Measurements from ENCODE around the gene MDN1. TPM values are rescaled to one million over a fixed set of nuclear protein-coding genes. Genes with fewer than 3 reads are reported as not detected.
A peak's percentile ranks its signal among the peaks of the same experiment; 100 is the strongest.
"Not testable (repeated sequence)": the region's sequence is repeated elsewhere in the genome, so short reads cannot be mapped to it uniquely, and the experiment has no call there.

Gene MDN1
- total RNA-seq, 1 donor from 2014 or later: 16.8 TPM

- DNase-seq (ENCODE audit: low read depth): peak; percentile 60
Measured at GRCh38 chr6:89640804-89641203, 178.8 kb downstream of the MDN1 start.

GRCh38 chr6:89638320-89639195 is 181.0 kb downstream of the MDN1 start, which contains the start of gene LYRM2:
LYRM2 (minus strand) TSS chr6:89638747; CDS start chr6:89638716, 31 bp downstream.
- FAIRE-seq: no peak
- TF ChIP-seq CTCF (IDR thresholded peaks at IDR 0.05; ENCODE audit: insufficient read depth, low read length, severe bottlenecking): peak; percentile 1

More at GRCh38 chr6:89640804-89641203, 178.8 kb downstream of the MDN1 start:
- H3K4me3 ChIP-seq (ENCODE audit: low read depth, low read length): no peak overlapping the region
- TF ChIP-seq CTCF (IDR thresholded peaks at IDR 0.05; ENCODE audit: insufficient read depth, low read length, severe bottlenecking): no peak
- no peaks in the 10 kb centered on the region for H3K27me3 ChIP-seq (ENCODE audit: control insufficient read depth, insufficient read depth, low read length)
- no peak for FAIRE-seq
- peaks cover 1% of the 10 kb centered on the region for H3K36me3 ChIP-seq (ENCODE audit: control insufficient read depth, insufficient read depth, low read length)

GRCh38 chr6:89637960-89638319 is 181.7 kb downstream of the MDN1 start:
- no peaks in the 10 kb centered on the region for H3K27me3 ChIP-seq (ENCODE audit: control insufficient read depth, insufficient read depth, low read length)
- no peak for TF ChIP-seq CTCF (IDR thresholded peaks at IDR 0.05; ENCODE audit: insufficient read depth, low read length, severe bottlenecking)
- peaks cover 1% of the 10 kb centered on the region for H3K36me3 ChIP-seq (ENCODE audit: control insufficient read depth, insufficient read depth, low read length)
- FAIRE-seq (no peak), DNase-seq (ENCODE audit: low read depth) (no peak)
- peak overlapping the region; percentile 65 for H3K4me3 ChIP-seq (ENCODE audit: low read depth, low read length)

More at GRCh38 chr6:89638320-89639195, 181.0 kb downstream of the MDN1 start, which contains the start of gene LYRM2:
- peaks cover 1% of the 10 kb centered on the region for H3K36me3 ChIP-seq (ENCODE audit: control insufficient read depth, insufficient read depth, low read length)
- H3K27me3 ChIP-seq (ENCODE audit: control insufficient read depth, insufficient read depth, low read length): no peaks in the 10 kb centered on the region
- DNase-seq (ENCODE audit: low read depth): peak; percentile 79
- peak within 1 kb of the TSS; percentile 65 for H3K4me3 ChIP-seq (ENCODE audit: low read depth, low read length)

- not testable (repeated sequence) for H3K36me3 ChIP-seq (ENCODE audit: control insufficient read depth, insufficient read depth, low read length); H3K4me3 ChIP-seq (ENCODE audit: low read depth, low read length); FAIRE-seq; DNase-seq (ENCODE audit: low read depth); H3K27me3 ChIP-seq (ENCODE audit: control insufficient read depth, insufficient read depth, low read length)
Measured at GRCh38 chr6:89636412-89636811, 183.2 kb downstream of the MDN1 start.

- no peak for DNase-seq (ENCODE audit: low read depth)
- Histone ChIP-seq H3K27me3 (ENCODE audit: control insufficient read depth, insufficient read depth, low read length) (no peaks in the 10 kb centered on the region), H3K36me3 (ENCODE audit: control insufficient read depth, insufficient read depth, low read length) (no peaks in the 10 kb centered on the region), H3K4me3 (ENCODE audit: low read depth, low read length) (no peak overlapping the region)
- FAIRE-seq: no peak
- TF ChIP-seq CTCF (IDR thresholded peaks at IDR 0.05; ENCODE audit: insufficient read depth, low read length, severe bottlenecking): no peak
Measured at GRCh38 chr6:89630488-89630887, 189.1 kb downstream of the MDN1 start.

- H3K27me3 ChIP-seq (ENCODE audit: control insufficient read depth, insufficient read depth, low read length): no peaks in the 10 kb centered on the region
- DNase-seq (ENCODE audit: low read depth) (no peak), FAIRE-seq (peak; percentile 52)
- H3K4me3 ChIP-seq (ENCODE audit: low read depth, low read length): no peak overlapping the region
- no peaks in the 10 kb centered on the region for H3K36me3 ChIP-seq (ENCODE audit: control insufficient read depth, insufficient read depth, low read length)
- TF ChIP-seq CTCF (IDR thresholded peaks at IDR 0.05; ENCODE audit: insufficient read depth, low read length, severe bottlenecking): no peak
Measured at GRCh38 chr6:89623749-89624148, 195.8 kb downstream of the MDN1 start.
